ENCODE results near the gene CDKAL1. TPM values are rescaled to one million over a fixed set of nuclear protein-coding genes. Genes with fewer than 3 reads are reported as not detected.

The CDKAL1 gene
- total RNA-seq, 1 donor from 2014 or later = 11.3 TPM

DNA sequence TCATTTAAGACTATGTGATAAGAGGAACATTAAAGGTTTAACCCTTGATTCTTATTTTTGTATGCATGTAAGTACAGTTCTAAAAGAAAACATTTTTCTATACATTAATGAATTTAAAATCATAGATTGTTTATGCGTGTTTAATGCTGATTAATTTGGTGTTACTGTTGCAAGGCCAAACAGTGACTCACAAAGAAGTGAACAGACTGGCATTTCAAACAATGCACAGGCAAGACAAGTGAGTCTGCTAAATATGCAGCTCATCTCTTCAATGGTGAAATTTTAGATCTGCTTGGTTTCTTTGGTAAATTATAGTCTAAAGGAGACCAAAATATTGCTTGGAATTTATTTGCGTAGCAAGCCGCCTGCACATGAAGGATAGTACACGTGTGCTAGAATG lies 641.9 kb downstream of the CDKAL1 start:
- no peak overlapping the region for H3K4me3 ChIP-seq
- no peaks in the 10 kb centered on the region for H3K27me3 ChIP-seq
- no peak overlapping the region for H3K27ac ChIP-seq
- H3K36me3 ChIP-seq = no peaks in the 10 kb centered on the region
- DNase-seq (ENCODE audit: extremely low spot score in 2 of 2) = no peak
- no peaks in the 10 kb centered on the region for H3K9me3 ChIP-seq
- H3K4me1 ChIP-seq = no peaks in the 10 kb centered on the region
- intact Hi-C loops (cut with DNase I) = loop anchor here (2.0 kb wide), 1 partner anchor 77 kb away; no protein-coding TSS in a partner anchor
- peak in 1 of 2 donors; percentile 12 for TF ChIP-seq POLR2AphosphoS5 (IDR thresholded peaks at IDR 0.05; ENCODE audit: insufficient read depth in 1 of 2, low read depth in 1 of 2)
- TF ChIP-seq, protein P1, sequence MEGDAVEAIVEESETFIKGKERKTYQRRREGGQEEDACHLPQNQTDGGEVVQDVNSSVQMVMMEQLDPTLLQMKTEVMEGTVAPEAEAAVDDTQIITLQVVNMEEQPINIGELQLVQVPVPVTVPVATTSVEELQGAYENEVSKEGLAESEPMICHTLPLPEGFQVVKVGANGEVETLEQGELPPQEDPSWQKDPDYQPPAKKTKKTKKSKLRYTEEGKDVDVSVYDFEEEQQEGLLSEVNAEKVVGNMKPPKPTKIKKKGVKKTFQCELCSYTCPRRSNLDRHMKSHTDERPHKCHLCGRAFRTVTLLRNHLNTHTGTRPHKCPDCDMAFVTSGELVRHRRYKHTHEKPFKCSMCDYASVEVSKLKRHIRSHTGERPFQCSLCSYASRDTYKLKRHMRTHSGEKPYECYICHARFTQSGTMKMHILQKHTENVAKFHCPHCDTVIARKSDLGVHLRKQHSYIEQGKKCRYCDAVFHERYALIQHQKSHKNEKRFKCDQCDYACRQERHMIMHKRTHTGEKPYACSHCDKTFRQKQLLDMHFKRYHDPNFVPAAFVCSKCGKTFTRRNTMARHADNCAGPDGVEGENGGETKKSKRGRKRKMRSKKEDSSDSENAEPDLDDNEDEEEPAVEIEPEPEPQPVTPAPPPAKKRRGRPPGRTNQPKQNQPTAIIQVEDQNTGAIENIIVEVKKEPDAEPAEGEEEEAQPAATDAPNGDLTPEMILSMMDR (IDR thresholded peaks at IDR 0.05) = no peak
- TF ChIP-seq POLR2A (IDR thresholded peaks at IDR 0.05) = no peak

GRCh38 chr6:21180155-21180554 lies 645.9 kb downstream of the CDKAL1 start:
- Histone ChIP-seq H3K36me3 (no peaks in the 10 kb centered on the region), H3K27ac (no peak overlapping the region), H3K27me3 (no peaks in the 10 kb centered on the region), H3K4me3 (no peak overlapping the region), H3K4me1 (no peaks in the 10 kb centered on the region), H3K9me3 (no peaks in the 10 kb centered on the region)
- no peak for DNase-seq (ENCODE audit: extremely low spot score in 2 of 2)
- intact Hi-C loops (cut with DNase I) = no loop called here
- TF ChIP-seq POLR2AphosphoS5 (IDR thresholded peaks at IDR 0.05; ENCODE audit: insufficient read depth in 1 of 2, low read depth in 1 of 2) (no peak), POLR2A (IDR thresholded peaks at IDR 0.05) (no peak)
- TF ChIP-seq, protein P1 (IDR thresholded peaks at IDR 0.05) = no peak

- intact Hi-C loops (cut with DNase I) = no loop called here
- H3K4me3 ChIP-seq = no peak overlapping the region
- H3K27ac ChIP-seq = no peak overlapping the region
- TF ChIP-seq POLR2AphosphoS5 (IDR thresholded peaks at IDR 0.05; ENCODE audit: insufficient read depth in 1 of 2, low read depth in 1 of 2) (no peak), POLR2A (IDR thresholded peaks at IDR 0.05) (no peak)
- TF ChIP-seq, protein P1 (IDR thresholded peaks at IDR 0.05) = no peak
- H3K36me3 ChIP-seq = no peaks in the 10 kb centered on the region
- no peaks in the 10 kb centered on the region for H3K27me3 ChIP-seq
- no peaks in the 10 kb centered on the region for H3K4me1 ChIP-seq
- DNase-seq (ENCODE audit: extremely low spot score in 2 of 2) = no peak
- H3K9me3 ChIP-seq = no peaks in the 10 kb centered on the region
Measured at GRCh38 chr6:21180800-21181337, 646.6 kb downstream of the CDKAL1 start.

DNA sequence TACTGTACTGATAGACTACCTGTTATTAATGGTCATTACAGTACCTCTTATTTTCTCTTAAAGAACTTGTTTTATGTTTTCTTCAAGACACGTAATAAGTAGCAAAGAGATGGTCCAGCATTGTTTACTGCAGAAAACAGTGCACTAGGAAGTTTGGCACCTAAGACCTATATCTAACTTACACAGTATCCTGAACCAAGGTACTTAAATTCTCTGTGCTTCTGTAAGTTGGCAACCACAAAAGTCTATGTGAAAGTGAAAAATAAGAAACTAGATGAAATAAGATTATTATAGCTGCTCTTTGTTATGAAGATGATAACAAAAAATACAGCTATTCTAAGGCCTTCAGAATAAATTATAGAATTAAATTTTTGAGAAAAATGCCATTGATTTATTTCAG lies 647.6 kb downstream of the CDKAL1 start:
- DNase-seq (ENCODE audit: extremely low spot score in 2 of 2) = no peak
- H3K27ac ChIP-seq = no peak overlapping the region
- no peak for TF ChIP-seq POLR2A (IDR thresholded peaks at IDR 0.05)
- TF ChIP-seq, protein P1 (IDR thresholded peaks at IDR 0.05) = no peak
- no peak for TF ChIP-seq POLR2AphosphoS5 (IDR thresholded peaks at IDR 0.05; ENCODE audit: insufficient read depth in 1 of 2, low read depth in 1 of 2)
- no peaks in the 10 kb centered on the region for H3K27me3 ChIP-seq
- H3K4me1 ChIP-seq = no peaks in the 10 kb centered on the region
- no peak overlapping the region for H3K4me3 ChIP-seq
- intact Hi-C loops (cut with DNase I) = no loop called here
- H3K36me3 ChIP-seq = no peaks in the 10 kb centered on the region
- no peaks in the 10 kb centered on the region for H3K9me3 ChIP-seq

- H3K27me3 ChIP-seq = no peaks in the 10 kb centered on the region
- no peaks in the 10 kb centered on the region for H3K4me1 ChIP-seq
- intact Hi-C loops (cut with DNase I) = no loop called here
- H3K9me3 ChIP-seq = no peaks in the 10 kb centered on the region
- no peak overlapping the region for H3K4me3 ChIP-seq
- TF ChIP-seq, protein P1 (IDR thresholded peaks at IDR 0.05) = no peak
- TF ChIP-seq POLR2AphosphoS5 (IDR thresholded peaks at IDR 0.05; ENCODE audit: insufficient read depth in 1 of 2, low read depth in 1 of 2) (no peak), POLR2A (IDR thresholded peaks at IDR 0.05) (no peak)
- H3K27ac ChIP-seq = no peak overlapping the region
- no peak for DNase-seq (ENCODE audit: extremely low spot score in 2 of 2)
- no peaks in the 10 kb centered on the region for H3K36me3 ChIP-seq
Measured at GRCh38 chr6:21182589-21182988, 648.3 kb downstream of the CDKAL1 start.

All from vagina (tissue), 2 donors.